ENCODE measurements around the gene BORCS6.

DNA sequence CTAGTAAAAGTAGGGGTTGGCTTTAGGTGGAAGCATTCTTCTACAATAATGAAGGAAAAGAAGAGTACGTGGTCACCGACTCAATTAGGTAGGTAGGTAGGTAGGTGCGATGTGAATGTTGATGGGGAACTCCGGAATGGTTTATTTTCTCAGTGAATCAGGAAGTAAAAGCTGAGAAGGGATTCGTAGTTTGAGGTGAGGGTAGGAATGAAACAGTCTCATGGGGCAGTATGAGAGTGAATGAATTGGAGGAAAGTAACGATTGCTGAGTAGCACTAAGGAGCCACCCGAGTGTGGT, 51.7 kb downstream of the BORCS6 start:
- TF ChIP-seq POLR2AphosphoS5 (IDR thresholded peaks at IDR 0.05; ENCODE audit: low read depth, low read length) (no peak), POLR2A (IDR thresholded peaks at IDR 0.05; ENCODE audit: low read depth, low read length) (no peak; the same call in 1 of the 2 replicates), POU2F2 (IDR thresholded peaks at IDR 0.05; ENCODE audit: low read depth, low read length) (no peak), TAF1 (IDR thresholded peaks at IDR 0.05; ENCODE audit: low read depth, low read length) (no peak), PAX5 (IDR thresholded peaks at IDR 0.05; ENCODE audit: insufficient read depth, low read length, severe bottlenecking) (no peak)
